Activated T-cell treated with anti-CD3 and anti-CD28 coated beads for 4 hours (primary cell): ENCODE results near the gene A2ML1.
"Not testable (repeated sequence)": the region's sequence is repeated elsewhere in the genome, so short reads cannot be mapped to it uniquely, and the experiment has no call there.

Experiments
- DNase-seq: peaks from one replicate; pipeline ENCODE4 v3.0.0-alpha.2; 2020

Gene A2ML1

GRCh38 chr12:8818526-8818925 is 3.9 kb upstream of the A2ML1 start:
- DNase-seq: no peak

DNA sequence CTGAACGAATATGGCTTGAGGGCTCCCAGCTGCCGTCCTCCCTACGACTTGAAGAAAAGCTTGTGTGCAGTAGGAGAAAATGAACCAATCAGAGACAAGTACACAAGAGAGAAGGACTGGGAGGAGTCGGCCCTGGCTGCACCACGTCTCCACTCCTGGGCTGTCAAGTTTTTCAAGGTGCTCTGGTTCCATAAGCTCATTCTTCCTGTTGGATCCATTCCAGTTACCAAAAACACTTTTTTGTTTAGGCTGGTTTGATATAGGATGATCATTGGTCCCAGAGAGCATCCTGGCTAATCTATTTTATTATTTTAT is 2.8 kb upstream of the A2ML1 start:
- no peak for DNase-seq

GRCh38 chr12:8820676-8821407 is 1.6 kb upstream of the A2ML1 start:
- DNase-seq: not testable (repeated sequence)

DNA sequence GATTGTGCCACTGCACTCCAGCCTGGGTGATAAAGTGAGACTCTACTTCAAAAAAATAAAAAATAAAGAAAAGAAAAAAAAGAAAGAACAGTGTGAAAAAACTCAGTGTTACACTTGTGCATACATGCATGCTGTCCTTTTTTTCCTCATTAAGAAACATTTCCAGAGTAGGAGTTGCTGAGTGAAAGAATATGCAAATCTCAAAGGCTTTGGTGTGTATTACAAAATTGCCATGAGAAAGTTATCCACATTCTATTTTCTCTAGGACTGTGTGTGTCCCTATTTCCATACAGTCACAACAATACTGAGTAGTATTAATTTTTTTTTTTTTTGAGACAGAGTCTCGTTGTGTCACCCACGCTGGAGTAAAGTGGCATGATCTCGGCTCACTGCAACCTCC is 830 bp upstream of the A2ML1 start:
- DNase-seq: no peak

DNA sequence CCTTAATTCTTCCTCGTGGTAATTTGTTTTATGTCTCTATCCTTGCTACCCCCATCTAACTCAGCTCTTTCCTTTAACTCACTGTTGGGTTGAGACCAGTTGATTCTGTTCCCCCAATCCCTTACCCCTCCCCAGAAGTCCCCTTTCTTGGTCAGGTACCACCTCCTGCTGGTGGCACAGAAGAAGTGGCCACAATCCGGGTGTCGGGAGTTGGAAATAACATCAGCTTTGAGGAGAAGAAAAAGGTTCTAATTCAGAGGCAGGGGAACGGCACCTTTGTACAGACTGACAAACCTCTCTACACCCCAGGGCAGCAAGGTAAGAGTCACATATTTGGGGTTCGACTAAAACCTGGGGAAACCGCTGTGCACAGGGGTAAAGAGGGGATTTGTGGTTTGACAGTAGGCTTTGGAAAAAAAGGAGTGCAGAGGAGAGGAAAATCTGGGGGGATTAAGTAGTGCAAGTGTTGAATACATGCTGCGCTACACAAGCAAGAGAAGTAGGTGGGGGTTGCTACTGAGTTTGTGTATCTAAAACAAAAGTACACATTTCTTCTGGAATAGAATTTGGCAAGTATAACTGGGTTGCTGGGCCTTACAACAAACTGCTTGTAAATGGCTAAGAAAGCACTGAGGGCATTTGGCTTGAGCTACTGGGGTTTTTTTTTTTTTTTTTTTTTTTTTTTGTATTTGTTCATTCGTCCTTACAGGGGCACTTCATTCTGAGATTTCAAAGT is 1.3 kb downstream of the A2ML1 start:
- no peak for DNase-seq

GRCh38 chr12:8827551-8828256 is 5.3 kb downstream of the A2ML1 start:
- DNase-seq: no peak

GRCh38 chr12:8828257-8829124 is 6.1 kb downstream of the A2ML1 start:
- DNase-seq: no peak

GRCh38 chr12:8829125-8829518 is 6.7 kb downstream of the A2ML1 start:
- DNase-seq: no peak

DNA sequence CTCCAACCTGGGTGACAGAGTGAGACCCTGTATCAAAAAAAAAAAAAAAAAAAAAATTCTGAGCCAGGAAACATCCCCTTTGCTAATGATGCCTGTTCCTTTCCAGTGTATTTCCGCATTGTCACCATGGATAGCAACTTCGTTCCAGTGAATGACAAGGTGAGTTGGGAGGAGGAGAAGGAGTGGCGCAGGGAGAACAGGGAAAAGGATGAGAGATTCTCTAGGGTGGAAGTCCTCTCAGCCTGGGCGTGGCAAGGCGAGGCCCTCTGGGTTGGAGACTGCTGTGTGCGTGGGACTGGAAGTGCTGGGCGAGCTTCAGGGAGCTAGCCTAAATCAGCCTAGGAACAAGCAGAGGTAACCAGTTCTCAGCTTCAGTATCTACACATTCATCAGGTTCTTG is 7.2 kb downstream of the A2ML1 start:
- no peak for DNase-seq

GRCh38 chr12:8831116-8831515 is 8.7 kb downstream of the A2ML1 start:
- DNase-seq: no peak

GRCh38 chr12:8832500-8832899 is 10.1 kb downstream of the A2ML1 start:
- DNase-seq: no peak

DNA sequence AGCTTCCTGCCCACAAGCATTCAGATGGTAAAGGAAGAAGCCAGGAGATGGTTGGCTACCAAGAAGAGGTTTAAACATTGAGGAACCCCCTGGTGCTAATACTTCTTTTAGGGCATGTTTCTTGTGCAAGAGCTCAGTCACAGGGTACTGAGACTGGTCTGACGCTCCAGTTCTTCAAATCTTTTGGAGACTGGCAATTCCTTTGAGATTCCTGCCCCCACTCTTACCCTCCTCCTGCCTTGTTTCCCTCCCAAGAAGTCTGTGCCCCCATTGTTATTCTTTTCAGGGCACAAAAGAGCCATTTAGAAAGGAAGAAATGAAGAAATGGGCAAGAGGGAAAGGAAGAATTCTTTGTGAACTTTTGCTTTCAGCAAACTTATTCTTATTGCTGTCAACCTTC is 11.8 kb downstream of the A2ML1 start:
- no peak for DNase-seq

GRCh38 chr12:8837291-8837690 is 14.9 kb downstream of the A2ML1 start:
- no peak for DNase-seq

DNA sequence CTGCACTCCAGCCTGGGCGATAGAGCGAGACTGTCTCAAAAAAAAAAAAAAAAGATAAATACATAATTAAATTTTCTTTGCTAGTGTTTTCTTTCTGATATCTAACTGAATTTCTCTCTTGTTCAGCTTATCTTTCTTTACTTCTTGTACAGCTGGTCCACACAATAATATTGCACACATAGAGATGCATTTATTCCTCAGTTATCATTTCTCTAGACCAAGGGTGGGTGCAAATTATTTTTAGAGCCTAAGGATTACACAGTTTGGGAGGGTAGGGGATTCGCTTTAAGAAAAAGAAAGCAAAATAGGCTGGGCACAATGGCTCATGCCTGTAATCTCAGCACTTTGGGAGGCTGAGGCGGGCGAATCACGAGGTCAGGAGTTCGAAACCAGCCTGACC is 17.9 kb downstream of the A2ML1 start:
- DNase-seq: no peak

GRCh38 chr12:8840938-8841633 is 18.7 kb downstream of the A2ML1 start:
- no peak for DNase-seq

DNA sequence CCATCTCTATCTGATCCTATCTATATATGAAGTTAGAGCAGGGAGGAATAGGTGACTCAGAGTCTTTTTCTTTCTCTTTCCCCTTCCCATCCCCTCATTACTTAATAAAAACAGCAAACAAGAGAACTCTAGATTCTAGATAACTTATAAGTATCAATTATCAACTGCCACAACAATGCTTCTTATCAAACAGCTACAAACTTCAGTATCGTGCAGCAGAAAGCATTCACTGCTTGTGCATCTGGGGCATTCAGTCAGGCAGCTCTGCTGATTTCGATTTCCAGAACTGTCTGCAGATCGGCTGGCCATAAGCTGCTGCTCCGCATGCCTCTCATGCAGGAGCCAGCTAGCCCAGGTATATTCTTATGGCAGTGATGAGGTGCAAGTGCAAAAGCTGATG is 19.4 kb downstream of the A2ML1 start:
- DNase-seq: no peak

DNA sequence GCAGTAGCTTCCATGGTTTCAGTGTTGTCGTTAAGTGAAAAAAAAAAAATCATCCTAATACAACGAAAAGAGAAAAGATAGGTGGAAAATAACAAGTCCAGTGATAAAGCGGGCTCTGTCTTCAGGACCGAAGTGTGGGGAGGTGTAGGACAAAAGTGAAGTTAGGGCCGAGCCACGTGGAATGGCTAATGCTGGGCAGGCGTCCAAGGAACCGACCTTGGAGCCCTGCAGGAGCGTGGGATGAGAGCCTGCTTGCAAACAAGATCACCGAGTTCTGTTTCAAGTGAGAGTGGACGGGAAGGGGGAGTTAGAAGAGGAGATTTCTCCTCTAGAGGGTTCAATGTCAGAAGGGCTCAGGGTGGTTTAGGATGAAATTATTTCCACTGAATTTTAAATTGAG is 22.2 kb downstream of the A2ML1 start:
- DNase-seq: no peak

GRCh38 chr12:8846305-8846704 is 23.9 kb downstream of the A2ML1 start:
- DNase-seq: no peak

DNA sequence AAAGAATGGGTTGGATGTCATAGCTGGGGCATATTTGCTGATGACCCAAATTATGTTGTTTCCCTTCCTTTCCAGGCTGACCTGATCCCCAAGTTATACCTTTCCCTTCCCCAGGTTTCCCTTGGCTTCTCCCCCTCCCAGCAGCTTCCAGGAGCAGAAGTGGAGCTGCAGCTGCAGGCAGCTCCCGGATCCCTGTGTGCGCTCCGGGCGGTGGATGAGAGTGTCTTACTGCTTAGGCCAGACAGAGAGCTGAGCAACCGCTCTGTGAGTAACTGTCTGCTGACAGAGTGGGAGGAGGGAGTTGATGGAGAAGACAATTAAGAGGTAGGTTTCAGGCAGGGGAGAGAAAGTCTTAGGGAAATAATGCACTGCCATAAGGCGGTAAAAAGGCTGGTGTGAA is 25.0 kb downstream of the A2ML1 start:
- DNase-seq: no peak

DNA sequence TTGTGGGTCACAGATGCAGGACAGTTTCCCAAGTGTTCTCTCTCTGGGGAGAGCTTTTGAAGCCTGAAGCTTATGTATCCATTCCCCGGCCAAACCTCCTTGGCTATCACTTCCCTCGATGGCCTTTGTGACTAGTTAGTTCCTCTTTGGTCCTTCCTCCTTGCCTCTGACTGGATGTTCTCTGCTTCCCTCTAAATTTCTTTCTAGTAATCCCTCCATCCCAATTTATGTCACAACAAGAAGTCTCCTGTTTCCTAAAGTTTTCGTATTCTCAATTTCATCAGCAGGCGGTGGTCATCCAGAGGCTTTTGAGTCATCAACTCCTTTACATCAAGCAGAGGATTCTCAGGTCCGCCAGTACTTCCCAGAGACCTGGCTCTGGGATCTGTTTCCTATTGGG is 27.5 kb downstream of the A2ML1 start:
- DNase-seq: no peak

DNA sequence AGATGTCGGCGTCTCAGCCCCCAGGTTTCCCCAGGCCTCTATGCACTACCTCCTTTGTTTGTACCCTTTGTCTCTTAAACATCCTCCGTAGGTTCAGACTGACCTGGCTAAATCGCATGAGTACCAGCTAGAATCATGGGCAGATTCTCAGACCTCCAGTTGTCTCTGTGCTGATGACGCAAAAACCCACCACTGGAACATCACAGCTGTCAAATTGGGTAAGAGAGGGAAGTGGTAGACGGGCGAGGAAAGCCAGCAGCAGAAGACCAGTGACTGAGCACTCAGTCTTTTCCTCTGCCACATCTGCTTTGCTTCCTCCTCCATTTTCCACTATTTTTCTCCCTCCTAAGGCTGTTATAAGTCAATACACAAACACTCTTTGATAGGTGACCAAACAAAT is 29.7 kb downstream of the A2ML1 start:
- DNase-seq: no peak

DNA sequence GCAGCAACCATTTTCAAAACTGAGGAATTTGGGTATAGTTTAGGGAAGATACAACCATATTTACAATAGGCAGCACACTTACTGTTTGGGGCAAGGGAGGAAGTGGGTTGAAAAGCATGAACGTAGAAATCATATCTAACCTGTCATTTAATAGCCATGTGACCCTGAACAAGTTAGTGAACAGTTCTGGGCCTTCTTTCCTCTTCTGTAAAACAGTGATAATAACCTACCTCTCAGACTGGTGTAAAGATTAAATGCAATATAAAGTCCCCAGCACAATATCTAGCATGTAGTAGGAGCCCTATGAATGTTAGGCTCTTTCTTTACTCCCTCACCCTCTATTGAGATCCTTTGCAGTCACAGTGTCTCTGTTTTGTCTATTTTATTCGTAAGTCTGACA is 33.5 kb downstream of the A2ML1 start:
- DNase-seq: no peak

DNA sequence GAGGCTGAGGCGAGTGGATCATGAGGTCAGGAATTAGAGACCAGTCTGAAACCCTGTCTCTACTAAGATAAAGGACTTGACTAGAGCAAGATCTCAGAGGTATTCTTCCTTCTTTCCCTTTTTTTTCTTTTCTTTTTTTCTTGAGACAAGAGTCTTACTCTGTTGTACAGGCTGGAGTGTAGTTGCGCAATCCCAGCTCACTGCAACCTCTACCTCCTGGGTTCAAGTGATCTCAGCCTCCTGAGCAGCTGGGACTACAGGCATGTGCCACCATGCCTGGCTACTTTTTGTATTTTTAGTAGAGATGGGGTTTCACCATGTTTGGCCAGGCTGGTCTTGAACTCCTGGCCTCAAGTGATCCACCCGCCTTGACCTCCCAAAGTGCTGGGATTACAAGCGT is 37.0 kb downstream of the A2ML1 start:
- not testable (repeated sequence) for DNase-seq
